Esophagus muscularis mucosa (tissue), 4 donors: ENCODE measurements around the gene VWA3B. TPM values are rescaled to one million over a fixed set of nuclear protein-coding genes. Genes with fewer than 3 reads are reported as not detected.

Experiments used
- DNase-seq: peaks from one replicate; pipeline ENCODE4 v3.0.0-alpha.2; 2017; ENCODE audit errors: extremely low spot score
- H3K27ac ChIP-seq, 4 donors: fragments of 200-600 bp; sonication (generic); replicated peaks in 1 of 4; 1 replicate in 3 of 4; 2 replicates in 1 of 4; pipeline ENCODE4 v1.5.1; 2016 to 2019; ENCODE audit warnings: mild to moderate bottlenecking in 1 of 4
- H3K27me3 ChIP-seq, 4 donors: fragments of 200-600 bp; sonication (generic); one replicate each; pipeline versions ENCODE4 v1.5.1 to v1.6.0; 2016 to 2019
- H3K36me3 ChIP-seq, 4 donors: fragments of 200-600 bp; sonication (generic); one replicate each; pipeline ENCODE4 v1.5.1; 2016 to 2019
- H3K4me1 ChIP-seq, 4 donors: fragments of 200-600 bp; sonication (generic); one replicate each; pipeline ENCODE4 v1.5.1; 2016 to 2019
- H3K4me3 ChIP-seq, 4 donors: fragments of 200-600 bp; sonication (generic); 1 replicate in 2 of 4; 2 replicates in 2 of 4; pipeline ENCODE4 v1.5.1; 2016 to 2019; ENCODE audit warnings: mild to moderate bottlenecking in 4 of 4, moderate library complexity in 1 of 4
- H3K9me3 ChIP-seq, 4 donors: fragments of 200-600 bp; sonication (generic); 1 replicate in 3 of 4; 2 replicates in 1 of 4; pipeline ENCODE4 v1.5.1; 2016 to 2019
- CTCF ChIP-seq, 3 experiments: fragments of 200-600 bp in 2 of 3; fragments of 450-650 bp in 1 of 3; sonication (generic) in 2 of 3; IDR thresholded peaks; one replicate each; pipeline ENCODE4 v1.5.1; 2017 to 2019; ENCODE audit warnings: antibody characterized with exemption in 3 of 3, mild to moderate bottlenecking in 2 of 3, moderate library complexity in 1 of 3
- EP300 ChIP-seq: sonication (generic); formaldehyde crosslinking; IDR thresholded peaks from one replicate; pipeline ENCODE4 v1.6.1; 2017; ENCODE audit warnings: antibody characterized with exemption
- POLR2A ChIP-seq: fragments of 450-650 bp; IDR thresholded peaks from one replicate; pipeline ENCODE4 v1.6.1; 2017; ENCODE audit warnings: antibody characterized with exemption, moderate library complexity, mild to moderate bottlenecking, low read depth
- POLR2AphosphoS5 ChIP-seq, 2 donors: sonication (generic); formaldehyde crosslinking; IDR thresholded peaks; one replicate each; pipeline ENCODE4 v1.6.1; 2017; ENCODE audit warnings: antibody characterized with exemption in 2 of 2
- WGBS: methylation state at CpG from one replicate; pipeline ENCODE4 v1.1.5; 2018; 5-methylcytosine and 5-hydroxymethylcytosine counted together
- intact Hi-C: fragments of 100-400 bp; cut with DNase I; formaldehyde crosslinking; loops from one replicate; pipeline ENCODE4 v1.15.1; 2023
- total RNA-seq, 4 donors: library from RNA; depleted of rRNA; stranded (reverse); fragments of >200 nt; gene quantifications; one replicate each; pipeline versions ENCODE4 v1.1.0 to v1.2.1, GENCODE V29; 2016

The VWA3B gene
- total RNA-seq, 4 donors from 2014 or later, result not detected

- no peak overlapping the region for H3K27ac ChIP-seq
- intact Hi-C loops, result no loop called here
- TF ChIP-seq POLR2A (no peak), POLR2AphosphoS5 (IDR thresholded peaks at IDR 0.05) (no peak), CTCF (IDR thresholded peaks at IDR 0.05) (no peak), EP300 (no peak)
- no peaks in the 10 kb centered on the region for H3K27me3 ChIP-seq
- DNase-seq, result no peak
- no peaks in the 10 kb centered on the region for H3K36me3 ChIP-seq
- H3K4me1 ChIP-seq, result peaks cover 0 to 4% (median 0%) of the 10 kb centered on the region in 4 donors
- H3K9me3 ChIP-seq, result no peaks in the 10 kb centered on the region
- WGBS, result 90% methylated on average over 5 of the region's 5 CpGs
- no peak overlapping the region for H3K4me3 ChIP-seq
Measured at GRCh38 chr2:98293030-98293429, 206.1 kb downstream of the VWA3B start.

- TF ChIP-seq POLR2AphosphoS5 (IDR thresholded peaks at IDR 0.05), result no peak
- no peak for TF ChIP-seq EP300
- TF ChIP-seq CTCF (IDR thresholded peaks at IDR 0.05), result no peak
- TF ChIP-seq POLR2A, result no peak
- Histone ChIP-seq H3K27ac (no peak overlapping the region), H3K4me3 (no peak overlapping the region), H3K36me3 (no peaks in the 10 kb centered on the region), H3K4me1 (peaks cover 0 to 4% (median 0%) of the 10 kb centered on the region in 4 donors), H3K9me3 (no peaks in the 10 kb centered on the region), H3K27me3 (no peaks in the 10 kb centered on the region)
- intact Hi-C loops, result no loop called here
- DNase-seq, result no peak
- WGBS, result 79% methylated on average over 12 of the region's 12 CpGs
Measured at GRCh38 chr2:98293931-98294687, 207.1 kb downstream of the VWA3B start.

GRCh38 chr2:98294711-98295110 is 207.7 kb downstream of the VWA3B start:
- no peaks in the 10 kb centered on the region for H3K9me3 ChIP-seq
- no peaks in the 10 kb centered on the region for H3K27me3 ChIP-seq
- intact Hi-C loops, result no loop called here
- H3K4me3 ChIP-seq, result no peak overlapping the region
- H3K36me3 ChIP-seq, result no peaks in the 10 kb centered on the region
- no peak for DNase-seq
- no peak overlapping the region for H3K27ac ChIP-seq
- peaks cover 0 to 4% (median 0%) of the 10 kb centered on the region in 4 donors for H3K4me1 ChIP-seq
- WGBS, result 60% methylated on average over 6 of the region's 6 CpGs
- TF ChIP-seq CTCF (IDR thresholded peaks at IDR 0.05) (no peak), EP300 (no peak), POLR2A (no peak), POLR2AphosphoS5 (IDR thresholded peaks at IDR 0.05) (no peak)

GRCh38 chr2:98295275-98295674 is 208.3 kb downstream of the VWA3B start:
- WGBS, result 67% methylated on average over 5 of the region's 5 CpGs
- no peaks in the 10 kb centered on the region for H3K9me3 ChIP-seq
- H3K27me3 ChIP-seq, result no peaks in the 10 kb centered on the region
- no peaks in the 10 kb centered on the region for H3K36me3 ChIP-seq
- H3K4me3 ChIP-seq, result no peak overlapping the region
- no peak overlapping the region for H3K27ac ChIP-seq
- DNase-seq, result no peak
- no peak for TF ChIP-seq CTCF (IDR thresholded peaks at IDR 0.05)
- intact Hi-C loops, result no loop called here
- H3K4me1 ChIP-seq, result peaks cover 0 to 4% (median 0%) of the 10 kb centered on the region in 4 donors
